Smooth muscle cell (in vitro differentiated cells): ENCODE data around the gene SF3B3. TPM values are rescaled to one million over a fixed set of nuclear protein-coding genes. Genes with fewer than 3 reads are reported as not detected.

Experiments used
- DNase-seq: peaks from one replicate; lab custom pipeline; 2025; ENCODE audit not compliant: unreplicated experiment; lab: John Stamatoyannopoulos, UW
- H2AFZ ChIP-seq: fragments of 200-600 bp; sonication (generic); 2 replicates; pipeline ENCODE4 v1.6.0; 2016; ENCODE audit warnings: antibody characterized with exemption, low read depth, mild to moderate bottlenecking
- H3F3A ChIP-seq: fragments of 200-600 bp; sonication (generic); 2 replicates; pipeline ENCODE4 v1.6.0; 2017; ENCODE audit warnings: antibody characterized with exemption, low read depth
- H3K27ac ChIP-seq: fragments of 200-600 bp; sonication (generic); 2 replicates; pipeline ENCODE4 v1.5.1; 2016; ENCODE audit warnings: low read depth, mild to moderate bottlenecking
- H3K27me3 ChIP-seq: fragments of 200-600 bp; sonication (generic); 2 replicates; pipeline ENCODE4 v1.6.1; 2016; ENCODE audit warnings: low read depth, mild to moderate bottlenecking
- H3K36me3 ChIP-seq: fragments of 200-600 bp; sonication (generic); 2 replicates; pipeline ENCODE4 v1.5.1; 2016; ENCODE audit warnings: low read depth
- H3K4me1 ChIP-seq: fragments of 200-600 bp; sonication (generic); 2 replicates; pipeline ENCODE4 v1.5.1; 2016; ENCODE audit warnings: low read depth
- H3K4me2 ChIP-seq: fragments of 200-600 bp; sonication (generic); 2 replicates; pipeline ENCODE4 v1.6.0; 2016; ENCODE audit warnings: mild to moderate bottlenecking
- H3K4me3 ChIP-seq: fragments of 200-600 bp; sonication (generic); 2 replicates; pipeline ENCODE4 v1.5.1; 2016; ENCODE audit warnings: mild to moderate bottlenecking
- H3K79me2 ChIP-seq: fragments of 200-600 bp; sonication (generic); 2 replicates; pipeline ENCODE4 v1.6.0; 2016; ENCODE audit warnings: low read depth, mild to moderate bottlenecking
- H3K9ac ChIP-seq: fragments of 200-600 bp; sonication (generic); 2 replicates; pipeline ENCODE4 v1.6.0; 2016; ENCODE audit warnings: low read depth
- H3K9me3 ChIP-seq: fragments of 200-600 bp; sonication (generic); replicated peaks from 2 replicates; pipeline ENCODE4 v1.5.1; 2016; ENCODE audit warnings: low read depth
- H4K20me1 ChIP-seq: fragments of 200-600 bp; sonication (generic); 2 replicates; pipeline ENCODE4 v1.6.0; 2016; ENCODE audit warnings: low read depth
- WGBS: methylation state at CpG from one replicate; pipeline ENCODE4 v1.1.7; 2016; ENCODE audit warnings: low lambda C conversion rate; 5-methylcytosine and 5-hydroxymethylcytosine counted together
- polyA plus RNA-seq: library from polyadenylated mRNA; unstranded; fragments of >200 nt; fragmentation: Nextera tagmentation; extraction: Ambion mirVana; gene quantifications from 2 replicates; pipeline ENCODE4 v1.2.1, GENCODE V29; 2016
- total RNA-seq: library from RNA; depleted of rRNA; stranded (reverse); fragments of >200 nt; gene quantifications from 2 replicates; pipeline ENCODE4 v1.2.3, GENCODE V29; 2014
- TF ChIP-seq, protein P1 (sequence below): fragments of 200-600 bp; sonication (generic); IDR thresholded peaks from 2 replicates; pipeline ENCODE4 v1.5.1; 2017; ENCODE audit warnings: borderline replicate concordance, mild to moderate bottlenecking, antibody characterized with exemption; ENCODE audit not compliant: insufficient read depth, poor library complexity, severe bottlenecking

Gene SF3B3
- total and polyA plus RNA-seq, 2 experiments from 2014 or later: 126 to 129 TPM

DNA sequence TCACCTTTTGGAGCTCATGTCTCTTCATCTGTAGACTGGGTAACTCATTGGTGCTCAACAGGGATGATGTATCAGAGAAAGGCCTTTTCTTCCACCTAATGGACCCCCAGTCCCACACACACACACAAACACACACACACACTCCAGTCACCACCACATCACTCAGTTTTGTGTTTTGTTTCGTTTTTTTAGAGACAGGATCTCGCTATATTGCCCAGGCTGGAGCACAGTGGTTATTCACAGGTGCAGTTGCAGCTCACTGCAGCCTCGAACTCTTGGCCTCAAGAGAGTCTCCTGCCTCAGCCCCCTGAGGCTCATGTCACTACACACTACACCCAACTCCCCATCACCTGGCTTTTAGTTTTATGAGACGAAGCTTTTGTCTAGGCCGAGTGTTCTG is 55.6 kb downstream of the SF3B3 start:
- TF ChIP-seq, protein P1, sequence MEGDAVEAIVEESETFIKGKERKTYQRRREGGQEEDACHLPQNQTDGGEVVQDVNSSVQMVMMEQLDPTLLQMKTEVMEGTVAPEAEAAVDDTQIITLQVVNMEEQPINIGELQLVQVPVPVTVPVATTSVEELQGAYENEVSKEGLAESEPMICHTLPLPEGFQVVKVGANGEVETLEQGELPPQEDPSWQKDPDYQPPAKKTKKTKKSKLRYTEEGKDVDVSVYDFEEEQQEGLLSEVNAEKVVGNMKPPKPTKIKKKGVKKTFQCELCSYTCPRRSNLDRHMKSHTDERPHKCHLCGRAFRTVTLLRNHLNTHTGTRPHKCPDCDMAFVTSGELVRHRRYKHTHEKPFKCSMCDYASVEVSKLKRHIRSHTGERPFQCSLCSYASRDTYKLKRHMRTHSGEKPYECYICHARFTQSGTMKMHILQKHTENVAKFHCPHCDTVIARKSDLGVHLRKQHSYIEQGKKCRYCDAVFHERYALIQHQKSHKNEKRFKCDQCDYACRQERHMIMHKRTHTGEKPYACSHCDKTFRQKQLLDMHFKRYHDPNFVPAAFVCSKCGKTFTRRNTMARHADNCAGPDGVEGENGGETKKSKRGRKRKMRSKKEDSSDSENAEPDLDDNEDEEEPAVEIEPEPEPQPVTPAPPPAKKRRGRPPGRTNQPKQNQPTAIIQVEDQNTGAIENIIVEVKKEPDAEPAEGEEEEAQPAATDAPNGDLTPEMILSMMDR: no peak
- no peak overlapping the region for H3K9ac ChIP-seq
- no peaks in the 10 kb centered on the region for H3K36me3 ChIP-seq
- no peak overlapping the region for H3K4me2 ChIP-seq
- no peaks in the 10 kb centered on the region for H3K4me1 ChIP-seq
- no peak overlapping the region for H3K4me3 ChIP-seq
- no peak for DNase-seq
- H3K27ac ChIP-seq: no peak overlapping the region
- no peaks in the 10 kb centered on the region for H3K79me2 ChIP-seq
- H3F3A ChIP-seq: peaks cover 13% of the 10 kb centered on the region
- H2AFZ ChIP-seq: no peak overlapping the region
- no peaks in the 10 kb centered on the region for H3K27me3 ChIP-seq
- no peaks in the 10 kb centered on the region for H3K9me3 ChIP-seq
- WGBS: 92% methylated on average over 5 of the region's 5 CpGs
- H4K20me1 ChIP-seq: peaks cover 16% of the 10 kb centered on the region

GRCh38 chr16:70579648-70580630 is 56.3 kb downstream of the SF3B3 start:
- H4K20me1 ChIP-seq: peaks cover 13% of the 10 kb centered on the region
- TF ChIP-seq, protein P1: no peak
- H2AFZ ChIP-seq: no peak overlapping the region
- no peaks in the 10 kb centered on the region for H3K27me3 ChIP-seq
- H3K9me3 ChIP-seq: no peaks in the 10 kb centered on the region
- H3K79me2 ChIP-seq: no peaks in the 10 kb centered on the region
- no peak overlapping the region for H3K9ac ChIP-seq
- H3K4me3 ChIP-seq: no peak overlapping the region
- H3K4me2 ChIP-seq: no peak overlapping the region
- no peaks in the 10 kb centered on the region for H3K4me1 ChIP-seq
- H3K36me3 ChIP-seq: no peaks in the 10 kb centered on the region
- peaks cover 7% of the 10 kb centered on the region for H3F3A ChIP-seq
- DNase-seq: no peak
- no peak overlapping the region for H3K27ac ChIP-seq
- WGBS: 83% methylated on average over 21 of the region's 21 CpGs

GRCh38 chr16:70582280-70582978 is 58.8 kb downstream of the SF3B3 start:
- Histone ChIP-seq H3K27ac (no peak overlapping the region), H3F3A (no peaks in the 10 kb centered on the region), H3K4me3 (no peak overlapping the region), H3K36me3 (no peaks in the 10 kb centered on the region), H3K9ac (no peak overlapping the region), H4K20me1 (no peaks in the 10 kb centered on the region), H3K4me1 (no peaks in the 10 kb centered on the region), H3K9me3 (no peaks in the 10 kb centered on the region), H3K79me2 (no peaks in the 10 kb centered on the region), H3K27me3 (no peaks in the 10 kb centered on the region), H3K4me2 (no peak overlapping the region), H2AFZ (no peak overlapping the region)
- TF ChIP-seq, protein P1: no peak
- no peak for DNase-seq
- WGBS: 81% methylated on average over 11 of the region's 11 CpGs
